IPS DF 19.7 (cell line): ENCODE data around the gene AIFM3.
"Not testable (repeated sequence)": the region's sequence is repeated elsewhere in the genome, so short reads cannot be mapped to it uniquely, and the experiment has no call there.

Experiments
- DNase-seq: peaks from one replicate; pipeline ENCODE4 v3.0.0-alpha.2; 2013; ENCODE audit warnings: low read depth, low spot score

Gene AIFM3

GRCh38 chr22:20957683-20958431 lies 9.2 kb upstream of the AIFM3 start:
- no peak for DNase-seq

DNA sequence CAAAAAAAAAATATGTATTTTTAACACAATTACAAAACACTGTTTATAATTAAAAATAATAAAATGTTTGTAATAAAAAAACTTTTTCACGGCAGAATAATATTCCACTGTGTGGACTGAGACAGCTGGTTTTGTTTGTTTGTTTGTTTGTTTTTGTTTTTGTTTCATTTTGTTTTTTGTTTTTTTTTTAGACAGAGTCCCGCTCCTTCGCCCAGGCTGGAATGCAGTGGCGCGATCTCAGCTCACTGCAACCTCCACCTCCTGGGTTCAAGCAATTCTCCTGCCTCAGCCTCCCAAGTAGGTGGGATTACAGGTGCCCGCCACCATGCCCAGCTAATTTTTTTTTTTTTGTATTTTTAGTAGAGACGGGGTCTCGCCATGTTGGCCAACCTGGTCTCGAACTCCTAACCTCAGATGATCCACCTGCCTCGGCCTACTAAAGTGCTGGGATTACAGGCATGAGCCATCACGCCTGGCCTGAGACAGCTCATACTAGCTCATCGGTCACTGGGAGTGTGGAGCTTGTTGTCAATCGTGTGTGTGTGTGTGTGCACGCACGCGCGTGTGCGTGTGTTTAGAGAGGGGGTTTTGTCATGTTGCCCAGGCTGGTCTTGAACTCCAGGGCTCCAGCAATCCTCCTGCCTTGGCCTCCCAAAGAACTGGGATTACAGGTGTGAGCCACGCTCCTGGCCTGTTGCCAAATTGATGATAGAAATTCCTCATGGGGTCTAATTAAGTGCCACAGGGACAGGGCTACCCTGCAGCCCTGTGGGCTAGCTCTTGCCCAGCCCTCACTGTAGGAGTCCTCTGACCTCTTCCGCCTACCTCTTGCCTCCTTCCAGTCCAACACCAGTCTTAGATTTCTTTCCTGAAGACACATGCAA lies 7.2 kb upstream of the AIFM3 start:
- DNase-seq, result no peak

- DNase-seq, result no peak
These were observed 6.4 kb upstream of the AIFM3 start for GRCh38 chr22:20960609-20961008.

DNA sequence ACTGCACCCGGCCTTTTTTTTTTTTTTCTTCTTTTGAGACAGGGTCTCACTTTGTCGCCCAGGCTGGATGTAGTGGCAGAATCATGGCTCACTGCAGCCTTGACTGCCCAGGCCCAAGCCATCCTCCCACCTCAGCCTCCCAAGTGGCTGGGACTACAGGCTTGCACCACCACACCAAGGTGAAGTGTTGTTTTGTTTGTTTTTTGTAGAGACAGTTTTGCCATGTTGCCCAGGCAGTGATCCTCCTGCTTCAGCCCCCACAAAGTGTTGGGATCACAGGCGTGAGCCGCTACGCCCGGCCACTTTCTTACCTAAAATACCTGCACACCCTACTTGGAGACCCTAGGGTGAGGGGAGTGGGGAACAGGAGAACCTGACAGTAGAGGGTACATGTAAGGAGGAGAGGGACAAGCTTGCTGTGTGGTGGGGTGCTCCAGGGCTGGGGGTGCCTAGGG lies 4.5 kb upstream of the AIFM3 start:
- no peak for DNase-seq

DNA sequence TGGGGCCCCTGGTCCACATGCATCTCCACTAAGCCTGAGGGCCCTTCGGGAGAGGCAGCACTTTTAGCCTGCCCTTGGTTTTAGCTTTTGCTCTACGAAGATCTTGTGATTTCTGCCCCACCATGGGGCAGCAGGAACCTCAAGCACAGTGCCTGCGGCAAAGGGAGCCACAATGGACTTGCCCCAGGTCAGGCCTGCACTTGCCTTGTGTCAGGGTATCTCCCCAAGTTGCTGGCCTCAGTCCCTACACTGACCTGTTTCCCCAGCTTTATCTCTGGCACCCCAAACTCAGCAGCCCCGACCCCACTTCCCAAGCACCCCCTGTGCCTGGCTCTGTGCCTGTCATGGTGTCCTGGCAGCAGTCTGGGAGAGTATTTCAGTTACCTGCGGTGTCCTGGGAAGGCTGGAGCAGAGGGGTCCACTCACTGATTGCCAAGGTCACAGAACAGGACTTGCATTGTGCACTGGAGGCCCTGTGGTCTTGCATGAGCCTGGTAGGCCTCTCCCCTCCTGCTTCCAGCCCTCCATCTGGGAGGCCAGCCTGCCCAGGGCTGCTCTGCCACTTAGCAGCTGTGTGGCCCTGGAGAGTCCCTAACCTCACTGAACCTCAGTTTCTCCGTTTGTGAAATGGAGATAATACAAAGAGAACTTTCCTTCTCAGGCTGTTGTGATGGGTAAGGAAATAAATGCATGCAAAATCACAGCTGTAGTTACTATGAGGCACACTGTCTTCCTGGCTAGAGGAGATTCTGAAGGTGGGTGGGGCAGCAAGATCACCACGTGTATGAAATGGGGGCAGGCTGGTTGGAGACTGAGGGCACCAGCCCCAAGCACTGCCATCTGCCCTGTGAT lies 3.6 kb upstream of the AIFM3 start:
- DNase-seq, result no peak

DNA sequence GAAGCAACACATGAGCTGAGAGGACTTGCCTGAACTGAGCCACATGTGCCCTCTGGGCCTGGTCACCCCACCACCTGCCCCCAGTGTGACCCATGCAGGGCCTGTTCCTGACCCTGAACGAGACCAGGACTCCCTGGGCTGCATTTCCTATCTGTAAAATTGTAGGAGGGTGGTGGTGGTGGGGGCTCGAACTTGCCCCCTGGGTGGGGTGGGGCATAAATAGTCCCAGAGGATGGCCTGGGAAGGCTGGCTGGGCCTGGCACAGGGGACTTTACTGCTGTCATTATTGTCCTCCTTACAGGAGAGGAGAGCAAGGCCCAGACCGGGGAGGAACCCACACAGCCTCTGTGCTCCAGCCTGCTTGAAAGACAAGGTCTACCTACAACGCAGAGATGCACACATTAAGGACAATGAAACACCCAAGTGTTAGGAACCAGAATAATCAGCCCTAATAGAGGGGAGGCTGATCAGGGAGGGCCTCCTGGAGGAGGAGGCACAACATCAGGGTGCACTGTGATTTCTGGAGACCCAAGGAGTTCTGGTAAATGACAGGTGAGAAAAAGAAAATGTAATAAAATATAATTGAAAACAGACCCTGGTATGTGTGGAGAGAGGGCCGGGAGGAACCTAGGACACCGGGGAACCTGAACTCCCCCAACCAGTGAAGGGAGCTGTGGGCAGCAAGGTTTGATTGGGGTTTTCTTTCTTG lies 2.8 kb upstream of the AIFM3 start:
- no peak for DNase-seq

GRCh38 chr22:20964799-20965103 lies 2.3 kb upstream of the AIFM3 start:
- no peak for DNase-seq

- DNase-seq, result no peak
These were observed 1.8 kb upstream of the AIFM3 start for GRCh38 chr22:20965104-20965887.

- DNase-seq, result no peak
These were observed 883 bp upstream of the AIFM3 start for GRCh38 chr22:20965888-20966855.

- no peak for DNase-seq
These were observed 699 bp downstream of the AIFM3 start for GRCh38 chr22:20967697-20968211.

DNA sequence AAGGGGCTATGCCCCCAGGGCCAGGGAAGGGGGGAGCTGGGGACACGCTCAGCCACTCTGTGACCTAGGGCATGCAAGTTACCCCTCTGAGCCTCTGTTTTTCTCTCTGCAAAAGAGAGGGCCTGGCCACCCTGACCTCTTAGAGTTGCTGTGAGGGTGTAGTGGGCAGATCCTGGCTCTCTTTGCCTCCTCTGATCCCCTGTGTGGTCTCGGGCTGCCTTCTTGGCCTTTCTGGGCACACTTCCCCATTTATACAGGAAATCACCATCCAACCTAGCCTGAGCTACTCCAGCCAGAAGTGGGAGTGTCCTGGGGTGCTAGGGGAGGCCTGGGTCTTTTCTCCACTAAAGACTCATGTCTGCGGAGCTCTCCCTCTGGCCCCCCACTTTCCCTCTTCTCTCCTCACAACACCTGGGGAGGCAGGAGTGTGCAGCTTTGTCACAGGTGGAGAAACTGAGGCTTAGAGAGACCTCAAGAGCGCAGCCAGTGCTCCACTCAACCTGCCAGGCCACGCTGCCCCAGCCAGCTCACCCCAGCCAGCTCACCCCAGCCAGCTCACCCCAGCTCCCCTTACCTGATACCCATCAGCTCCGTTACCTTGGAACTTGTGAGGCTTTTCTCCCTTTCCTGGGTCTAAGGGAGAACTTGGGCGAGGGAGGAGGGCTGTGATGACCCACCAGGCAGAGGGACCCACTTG lies 1.4 kb downstream of the AIFM3 start:
- DNase-seq, result no peak

DNA sequence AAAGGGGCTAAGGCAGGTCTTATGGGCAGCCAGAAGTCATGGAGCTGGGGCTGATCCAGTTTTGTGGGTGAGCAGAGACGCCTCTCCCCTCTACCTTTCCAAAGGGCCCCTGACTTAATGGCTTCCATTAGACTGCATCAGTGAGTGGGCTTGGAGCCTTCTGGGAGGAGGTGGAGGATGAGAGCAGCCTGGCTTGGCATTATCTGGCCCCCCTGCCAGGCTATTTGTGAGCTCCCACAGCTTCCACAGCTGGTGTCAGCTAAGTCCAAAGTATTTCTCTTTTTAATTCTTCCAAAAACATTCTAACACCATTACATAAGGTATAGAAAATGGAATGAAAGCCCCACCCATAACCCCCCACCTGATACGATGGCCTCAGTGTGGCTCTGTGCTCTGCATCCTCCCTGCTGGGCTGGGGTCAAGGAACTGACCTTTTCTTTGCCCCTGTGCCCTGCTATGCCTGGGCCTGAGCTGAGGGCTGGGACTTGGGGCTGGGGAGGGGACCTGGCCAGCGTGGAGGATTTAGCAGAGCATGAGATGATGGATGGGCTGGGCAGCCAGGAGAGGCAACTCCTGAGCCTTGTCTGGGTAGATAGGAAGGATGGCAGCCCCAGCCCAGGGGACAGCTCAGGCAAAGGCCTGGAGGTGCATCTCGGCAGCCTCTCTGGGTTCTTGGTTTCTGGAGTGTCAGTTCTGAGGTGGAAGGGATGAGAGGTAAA lies 4.0 kb downstream of the AIFM3 start:
- no peak for DNase-seq

GRCh38 chr22:20972014-20972694 lies 5.1 kb downstream of the AIFM3 start:
- DNase-seq, result not testable (repeated sequence)

DNA sequence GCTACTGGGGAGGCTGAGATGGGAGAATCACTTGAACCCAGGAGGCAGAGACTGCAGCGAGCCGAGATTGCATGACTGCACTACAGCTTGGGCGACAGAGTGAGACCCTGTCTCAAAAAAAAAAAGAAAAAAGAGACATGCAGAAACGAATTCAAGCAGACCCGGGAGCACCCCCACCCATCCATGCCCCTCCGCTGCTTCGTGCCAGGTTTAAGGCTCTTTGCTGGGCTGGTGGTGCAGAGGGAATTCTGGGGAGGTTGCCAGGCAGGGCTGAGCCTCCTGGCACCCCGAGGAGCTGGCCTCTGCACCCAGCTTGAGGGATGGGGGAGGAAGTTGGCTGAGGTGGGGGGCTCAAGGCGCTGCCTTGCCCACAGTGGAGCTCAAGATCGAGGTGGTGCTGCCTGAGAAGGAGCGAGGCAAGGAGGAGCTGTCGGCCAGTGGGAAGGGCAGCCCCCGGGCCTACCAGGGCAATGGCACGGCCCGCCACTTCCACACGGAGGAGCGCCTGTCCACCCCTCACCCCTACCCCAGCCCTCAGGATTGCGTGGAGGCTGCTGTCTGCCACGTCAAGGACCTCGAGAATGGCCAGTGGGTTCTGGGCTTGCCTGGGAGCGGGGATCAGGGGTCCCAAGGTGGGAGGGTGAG lies 6.0 kb downstream of the AIFM3 start:
- DNase-seq, result no peak

GRCh38 chr22:20973634-20974286 lies 6.7 kb downstream of the AIFM3 start:
- DNase-seq, result no peak

DNA sequence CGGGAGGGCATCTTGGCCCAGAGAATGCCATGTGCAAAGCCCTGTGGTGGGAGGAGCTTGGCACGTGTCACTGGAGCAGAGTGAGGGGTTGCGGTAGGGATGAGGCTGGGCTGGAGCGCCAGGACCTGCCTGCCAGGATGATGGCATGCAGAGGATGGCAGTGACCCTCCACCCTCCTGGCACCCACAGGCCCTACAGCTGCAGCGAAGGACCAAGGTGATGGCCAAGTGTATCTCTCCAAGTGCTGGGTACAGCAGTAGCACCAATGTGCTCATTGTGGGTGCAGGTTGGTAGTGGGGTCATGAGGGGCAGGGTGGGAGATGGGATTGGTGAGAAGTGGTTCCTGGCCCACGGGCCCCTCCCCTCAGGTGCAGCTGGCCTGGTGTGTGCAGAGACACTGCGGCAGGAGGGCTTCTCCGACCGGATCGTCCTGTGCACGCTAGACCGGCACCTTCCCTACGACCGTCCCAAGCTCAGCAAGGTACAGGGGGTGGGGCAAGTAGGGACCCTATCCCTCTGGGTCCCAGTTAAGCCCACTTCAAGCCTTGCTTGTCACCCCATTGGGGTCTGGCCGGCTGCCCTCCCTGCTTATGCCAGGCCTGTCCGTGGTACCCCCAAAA lies 7.4 kb downstream of the AIFM3 start:
- no peak for DNase-seq
